Amygdala (tissue), 56 donors: Measurements from ENCODE around the gene GABBR1.

Experiments used
- DNase-seq, 56 donors: peaks; one replicate each; lab custom pipeline; 2025; lab: John Stamatoyannopoulos, UW

The GABBR1 gene

DNA sequence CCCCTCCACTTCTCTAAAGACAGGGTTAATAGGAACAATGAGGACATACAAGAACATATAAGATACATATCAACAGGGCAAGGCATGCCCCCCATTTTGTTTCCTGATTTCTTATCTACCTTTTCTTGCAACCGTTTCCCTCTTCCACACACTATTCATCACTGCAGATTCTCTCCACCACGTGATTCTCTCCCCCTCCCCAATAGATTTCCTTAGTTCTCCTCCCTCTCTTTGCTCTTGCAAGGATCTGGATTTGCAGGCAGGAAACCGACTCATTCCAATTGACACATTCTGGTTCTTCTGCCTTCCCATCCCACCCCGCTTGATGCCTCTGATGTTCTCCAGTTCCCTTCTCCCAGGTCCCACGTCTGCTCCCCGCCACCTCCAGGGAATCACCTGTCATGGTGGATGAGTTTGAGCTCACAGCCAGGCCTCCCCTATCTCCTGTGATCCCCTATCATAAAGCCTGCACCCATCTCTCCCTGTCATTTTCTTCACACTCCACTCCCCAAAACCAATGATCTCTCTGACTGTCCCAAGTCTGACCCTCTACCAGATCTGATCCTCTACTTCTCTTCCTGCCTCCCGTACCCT lies 7.5 kb downstream of the GABBR1 start:
- no peak for DNase-seq

GRCh38 chr6:29624520-29624961 lies 8.4 kb downstream of the GABBR1 start:
- no peak for DNase-seq

DNA sequence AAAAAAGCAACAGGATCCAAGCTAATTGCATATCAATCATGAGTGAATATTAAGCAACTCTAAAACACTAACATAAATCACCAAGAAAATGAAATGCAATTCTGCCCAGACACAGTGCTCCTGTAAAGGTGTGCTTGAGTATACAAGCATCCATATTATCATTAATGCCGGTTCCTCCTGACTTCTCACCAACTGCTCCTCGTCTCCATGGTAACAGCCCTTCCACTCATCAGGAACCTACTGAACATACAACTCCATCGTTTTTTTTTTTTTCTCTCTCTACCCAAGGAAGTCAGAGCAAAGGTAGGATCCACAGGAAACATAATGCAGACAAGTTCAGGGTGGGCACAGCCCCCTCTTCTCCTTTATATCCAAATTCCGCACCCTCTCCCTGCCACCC lies 12.4 kb downstream of the GABBR1 start:
- DNase-seq: no peak

GRCh38 chr6:29619578-29620160 lies 13.3 kb downstream of the GABBR1 start:
- no peak for DNase-seq

DNA sequence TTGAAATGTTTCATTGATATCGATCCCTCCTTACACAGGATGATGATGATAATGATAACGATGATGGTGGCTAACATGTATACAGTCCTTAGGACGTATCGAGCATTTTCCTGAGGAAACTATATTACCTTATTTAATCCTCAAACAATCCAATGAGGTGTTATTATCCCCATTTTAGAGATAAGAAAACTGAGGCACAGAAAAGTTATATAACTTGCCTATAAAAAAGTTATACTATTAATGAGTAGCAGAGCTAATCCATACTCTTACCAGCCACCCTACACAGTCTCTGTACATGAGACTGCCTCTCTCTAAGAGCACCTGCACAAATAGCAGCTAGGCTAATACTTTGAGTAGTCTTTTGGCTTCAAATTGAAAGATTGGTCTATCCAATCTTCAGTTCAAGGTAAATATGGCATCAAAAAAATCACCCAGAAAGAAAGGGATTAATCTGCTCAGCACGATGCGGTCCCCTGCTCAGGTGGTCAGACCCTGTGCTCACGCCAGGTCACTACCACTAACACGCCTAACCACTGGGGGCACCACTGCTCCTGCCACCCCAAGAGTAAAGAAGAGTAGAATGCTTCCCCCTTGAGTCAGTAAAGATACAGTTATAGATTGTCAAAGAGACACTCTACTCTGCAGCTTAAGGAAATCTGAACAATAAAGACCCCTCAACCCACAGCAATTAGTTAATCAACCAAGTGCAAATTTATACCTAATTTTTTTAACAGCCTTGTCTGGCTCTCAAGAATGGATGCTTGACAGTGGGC lies 15.0 kb downstream of the GABBR1 start:
- no peak for DNase-seq

GRCh38 chr6:29611426-29611825 lies 21.6 kb downstream of the GABBR1 start:
- peak in 1 of 56 donors; percentile 31 for DNase-seq

DNA sequence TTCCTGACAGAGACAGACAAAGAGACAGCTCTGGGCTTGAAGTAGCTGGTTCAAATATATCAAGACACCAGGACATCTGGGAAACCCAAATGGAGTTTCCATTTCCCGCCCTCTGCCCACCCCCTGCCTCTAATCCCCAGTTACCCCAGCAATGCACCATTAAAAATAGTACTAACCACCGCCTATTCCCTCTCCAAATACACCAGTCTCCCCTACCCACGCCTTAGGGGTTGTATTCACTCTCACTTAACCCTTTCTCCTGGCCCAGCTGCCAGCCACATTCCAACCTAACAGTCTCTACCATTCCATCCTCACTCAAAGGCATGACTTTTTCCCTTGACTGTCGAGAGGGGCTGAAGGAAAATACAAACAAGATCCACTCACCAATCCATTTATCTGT lies 22.4 kb downstream of the GABBR1 start:
- no peak for DNase-seq

DNA sequence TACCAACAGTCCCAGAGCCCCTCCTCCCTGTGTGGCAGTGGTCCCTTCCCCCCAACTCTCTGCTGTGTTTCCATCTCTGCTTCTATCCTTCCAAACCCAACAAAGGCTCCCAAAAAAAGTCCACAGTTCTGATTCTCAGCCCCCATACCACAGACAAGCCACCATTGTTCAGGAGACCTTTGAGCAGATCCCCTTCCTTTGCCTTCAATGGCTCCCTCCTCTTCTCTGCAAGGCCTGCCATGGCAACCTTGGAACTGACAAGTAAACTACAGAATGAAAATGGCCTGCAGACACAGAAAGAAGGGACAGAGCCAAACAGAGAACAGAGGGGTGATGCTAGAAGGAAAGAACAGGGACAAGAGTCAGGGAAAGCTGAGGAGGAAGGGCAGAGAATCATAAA lies 24.9 kb downstream of the GABBR1 start:
- peak in 8 of 56 donors; percentile 11 to 45 (median 37) for DNase-seq

GRCh38 chr6:29603930-29604329 lies 29.1 kb downstream of the GABBR1 start:
- peak in 4 of 56 donors; percentile 10 to 37 (median 18) for DNase-seq

DNA sequence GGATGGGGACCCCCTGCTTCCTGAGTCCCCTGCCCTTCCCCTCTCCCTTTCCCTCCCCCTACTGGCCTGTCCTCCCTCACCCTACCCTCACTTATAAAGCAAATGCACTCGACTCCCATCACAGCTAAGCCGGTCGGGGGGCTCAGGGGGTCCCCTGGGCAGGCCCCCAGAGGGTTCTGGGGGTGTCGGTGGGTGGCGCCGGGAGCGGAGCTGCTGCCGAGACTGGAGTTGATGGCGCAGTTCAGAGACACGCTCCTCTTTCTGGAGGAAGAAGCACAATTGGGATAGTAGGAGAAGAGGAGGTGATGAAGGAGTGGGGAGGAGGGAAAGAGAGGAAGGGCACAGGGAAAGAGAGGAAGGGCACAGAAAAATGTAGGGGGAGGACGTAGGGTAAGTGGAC lies 29.5 kb downstream of the GABBR1 start:
- DNase-seq: no peak

DNA sequence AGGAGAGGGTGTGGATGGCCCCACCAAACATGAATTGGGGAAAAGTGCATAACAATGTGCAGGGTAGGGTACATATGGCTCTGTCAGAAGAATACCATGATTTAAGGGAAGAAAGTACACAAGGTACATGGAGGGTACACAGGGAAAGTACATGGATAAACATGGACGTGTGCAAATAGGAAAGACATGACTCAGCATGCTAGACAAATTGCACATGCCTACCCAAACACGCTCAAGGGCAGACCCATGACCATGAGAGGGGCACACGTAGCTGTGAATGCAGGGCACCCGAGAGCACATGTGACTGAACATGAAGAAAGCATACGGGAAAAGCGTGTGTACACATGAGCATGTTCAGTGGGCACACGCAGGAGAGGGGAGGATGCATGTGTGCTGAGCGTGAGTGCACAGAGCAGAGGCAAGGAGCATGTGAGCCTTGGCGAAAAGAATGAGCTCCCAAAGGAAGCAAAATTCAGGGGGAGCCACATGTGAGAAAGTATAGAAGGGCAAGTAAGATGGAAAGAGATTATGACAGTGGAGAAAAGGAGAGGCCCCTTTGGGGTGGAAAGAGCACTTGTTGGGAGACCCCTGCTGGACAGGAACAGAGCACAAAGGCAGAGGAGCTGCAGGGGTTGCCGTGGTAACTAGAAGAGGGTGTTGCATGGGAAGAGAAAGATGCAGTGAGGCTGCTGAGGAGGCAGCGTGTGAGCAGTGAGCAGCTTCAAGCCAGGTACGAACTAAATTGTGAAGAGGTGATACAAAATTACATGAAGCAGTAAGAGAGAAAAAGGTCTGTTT lies 30.2 kb downstream of the GABBR1 start:
- peak in 6 of 56 donors; percentile 6 to 46 (median 21) for DNase-seq

GRCh38 chr6:29598172-29598747 lies 34.7 kb downstream of the GABBR1 start:
- no peak for DNase-seq

GRCh38 chr6:29597184-29597583 lies 35.8 kb downstream of the GABBR1 start:
- DNase-seq: no peak

DNA sequence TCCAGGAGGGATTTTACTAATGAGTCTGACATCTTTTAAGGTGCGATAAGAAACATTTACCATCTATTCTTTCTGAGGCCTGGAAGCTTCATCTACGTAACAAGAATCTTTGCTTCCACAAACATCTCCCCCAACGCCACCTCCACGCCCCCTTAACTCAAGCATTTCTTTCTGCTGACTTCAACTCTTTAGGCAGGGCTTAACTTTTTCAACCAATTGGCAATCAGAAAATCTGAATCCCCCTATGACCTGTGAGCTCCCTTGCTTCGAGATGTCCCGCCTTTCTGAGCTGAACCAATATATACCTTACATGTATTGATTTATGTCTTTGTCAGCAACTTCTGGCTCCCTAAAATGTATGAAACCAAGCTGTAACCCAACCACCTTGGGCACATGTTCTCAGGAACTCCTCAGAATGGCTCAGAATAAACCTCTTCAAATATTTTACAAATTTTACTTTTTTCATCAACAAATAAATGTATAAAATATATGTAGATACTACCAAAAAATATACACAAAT lies 36.5 kb downstream of the GABBR1 start:
- no peak for DNase-seq

GRCh38 chr6:29593199-29593855 lies 39.7 kb downstream of the GABBR1 start:
- no peak for DNase-seq

GRCh38 chr6:29591677-29592076 lies 41.3 kb downstream of the GABBR1 start:
- DNase-seq: no peak

DNA sequence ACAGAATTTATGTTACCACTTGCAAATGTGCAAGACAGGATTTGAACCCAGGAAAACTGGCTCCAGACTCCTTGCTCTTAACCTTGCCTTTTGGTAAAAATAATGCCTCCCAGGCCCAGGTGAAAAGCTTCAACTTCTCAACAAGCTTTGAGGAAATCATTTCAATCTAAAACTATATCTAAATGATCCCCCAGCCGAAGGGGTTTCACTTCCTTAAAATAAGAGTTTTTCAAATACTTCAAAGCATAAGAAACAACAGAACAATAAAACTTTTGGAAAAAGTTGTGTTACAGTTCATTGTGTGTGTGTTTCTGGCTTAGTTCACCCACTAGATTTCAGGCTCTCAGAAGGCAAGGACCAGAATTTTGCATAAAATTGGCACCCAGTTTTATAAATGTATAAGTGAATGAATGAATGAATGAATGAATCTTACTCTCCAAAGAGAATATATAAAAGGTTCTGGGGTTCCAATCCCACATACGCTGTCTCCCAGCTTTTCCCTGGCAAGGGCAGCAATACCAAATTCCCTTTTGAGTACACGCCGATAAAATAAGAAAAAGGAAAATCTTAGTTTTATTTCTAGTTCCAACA lies 42.7 kb downstream of the GABBR1 start:
- no peak for DNase-seq

DNA sequence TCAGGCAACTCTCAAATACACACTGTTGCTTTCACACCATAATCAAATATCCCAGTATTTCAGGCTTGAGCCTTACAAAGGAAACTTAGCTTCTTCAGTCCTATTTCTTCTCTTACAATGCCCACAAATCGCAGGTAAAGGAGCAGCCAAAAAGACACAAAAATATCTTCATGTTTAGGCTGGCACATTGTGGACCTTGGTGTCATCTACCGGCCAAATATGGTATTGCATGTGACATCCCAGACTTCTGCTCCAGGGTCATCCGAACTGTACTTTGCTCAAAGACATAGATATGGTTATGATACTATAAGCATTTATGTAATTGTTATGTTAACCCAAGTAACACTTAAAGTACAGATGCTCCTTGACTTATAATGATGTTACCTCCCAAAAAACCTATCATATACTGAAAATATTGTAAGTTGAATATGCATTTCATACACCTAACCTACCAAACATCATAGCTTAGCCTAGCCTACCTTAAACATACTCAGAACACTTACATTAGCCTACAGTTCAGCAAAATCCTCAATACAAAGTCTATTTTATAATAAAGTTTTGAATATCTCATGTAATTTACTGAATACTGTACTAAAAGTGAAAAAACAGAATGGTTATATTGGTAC lies 43.4 kb downstream of the GABBR1 start:
- peak in 12 of 56 donors; percentile 1 to 75 (median 6) for DNase-seq

- DNase-seq: no peak
These were observed 48.2 kb downstream of the GABBR1 start, which contains the start of gene OR2H2 for GRCh38 chr6:29584821-29585220. Gene OR2H2, plus strand, starts transcription at chr6:29585121. Its CDS starts 2,824 bp downstream, at chr6:29587945.
